Muscle of arm (tissue), 14 donors: Measurements from ENCODE around the gene TUSC1. TPM values are rescaled to one million over a fixed set of nuclear protein-coding genes. Genes with fewer than 3 reads are reported as not detected.
"Not testable (repeated sequence)": the region's sequence is repeated elsewhere in the genome, so short reads cannot be mapped to it uniquely, and the experiment has no call there.

Source experiments
- DNase-seq: peaks from one replicate; pipeline ENCODE4 v3.0.0-alpha.2; 2013
- long read RNA-seq, 11 donors: transcript quantifications; one replicate each; lab custom pipeline, GENCODE V29; 2026
- polyA plus RNA-seq, 12 donors: library from polyadenylated mRNA; unstranded; fragments of 120-200 nt; gene quantifications; one replicate each; pipeline ENCODE4 v1.2.1, GENCODE V29; 2013; ENCODE audit not compliant: insufficient read length in 12 of 12

The TUSC1 gene
- polyA plus RNA-seq = 10 to 100 TPM in 9 of 12 donors, 1 to 10 TPM in 2, not detected in 1; 8.5 to 17.4 (median 11.0) TPM
- long read RNA-seq, donor 1, transcript TUSC1-201 (1 exons, 2,052 nt) = major isoform, 64 of 64 reads
- long read RNA-seq, donor 1, partial matches to known transcripts = 0 of 64 reads
- long read RNA-seq, donor 1, other reads (novel, unspliced or antisense) = 0 of 64 reads
- long read RNA-seq, donor 2, transcript TUSC1-201 (1 exons, 2,052 nt) = major isoform, 43 of 43 reads
- long read RNA-seq, donor 2, partial matches to known transcripts = 0 of 43 reads
- long read RNA-seq, donor 2, other reads (novel, unspliced or antisense) = 0 of 43 reads
- long read RNA-seq, donor 3, transcript TUSC1-201 (1 exons, 2,052 nt) = major isoform, 17 of 17 reads
- long read RNA-seq, donor 3, partial matches to known transcripts = 0 of 17 reads
- long read RNA-seq, donor 3, other reads (novel, unspliced or antisense) = 0 of 17 reads
- long read RNA-seq, donor 4, transcript TUSC1-201 (1 exons, 2,052 nt) = major isoform, 8 of 8 reads
- long read RNA-seq, donor 4, partial matches to known transcripts = 0 of 8 reads
- long read RNA-seq, donor 4, other reads (novel, unspliced or antisense) = 0 of 8 reads
- long read RNA-seq, donor 5 = 0 reads
- long read RNA-seq, donor 6, transcript TUSC1-201 (1 exons, 2,052 nt) = major isoform, 22 of 22 reads
- long read RNA-seq, donor 6, partial matches to known transcripts = 0 of 22 reads
- long read RNA-seq, donor 6, other reads (novel, unspliced or antisense) = 0 of 22 reads
- long read RNA-seq, donor 7, transcript TUSC1-201 (1 exons, 2,052 nt) = major isoform, 13 of 13 reads
- long read RNA-seq, donor 7, partial matches to known transcripts = 0 of 13 reads
- long read RNA-seq, donor 7, other reads (novel, unspliced or antisense) = 0 of 13 reads
- long read RNA-seq, donor 8, transcript TUSC1-201 (1 exons, 2,052 nt) = major isoform, 27 of 27 reads
- long read RNA-seq, donor 8, partial matches to known transcripts = 0 of 27 reads
- long read RNA-seq, donor 8, other reads (novel, unspliced or antisense) = 0 of 27 reads
- long read RNA-seq, donor 9, transcript TUSC1-201 (1 exons, 2,052 nt) = major isoform, 20 of 20 reads
- long read RNA-seq, donor 9, partial matches to known transcripts = 0 of 20 reads
- long read RNA-seq, donor 9, other reads (novel, unspliced or antisense) = 0 of 20 reads
- long read RNA-seq, donor 10, transcript TUSC1-201 (1 exons, 2,052 nt) = major isoform, 30 of 30 reads
- long read RNA-seq, donor 10, partial matches to known transcripts = 0 of 30 reads
- long read RNA-seq, donor 10, other reads (novel, unspliced or antisense) = 0 of 30 reads
- long read RNA-seq, donor 11, transcript TUSC1-201 (1 exons, 2,052 nt) = major isoform, 27 of 27 reads
- long read RNA-seq, donor 11, partial matches to known transcripts = 0 of 27 reads
- long read RNA-seq, donor 11, other reads (novel, unspliced or antisense) = 0 of 27 reads

- peak; percentile 72 for DNase-seq
Measured at GRCh38 chr9:25678147-25678666, at the start of gene TUSC1. TUSC1 (minus strand) TSS chr9:25678444; CDS start chr9:25678312, 132 bp downstream.

GRCh38 chr9:25726871-25727410, 48.7 kb upstream of the TUSC1 start:
- DNase-seq = no peak

- no peak for DNase-seq
Measured at GRCh38 chr9:25724424-25724823, 46.2 kb upstream of the TUSC1 start.

DNA sequence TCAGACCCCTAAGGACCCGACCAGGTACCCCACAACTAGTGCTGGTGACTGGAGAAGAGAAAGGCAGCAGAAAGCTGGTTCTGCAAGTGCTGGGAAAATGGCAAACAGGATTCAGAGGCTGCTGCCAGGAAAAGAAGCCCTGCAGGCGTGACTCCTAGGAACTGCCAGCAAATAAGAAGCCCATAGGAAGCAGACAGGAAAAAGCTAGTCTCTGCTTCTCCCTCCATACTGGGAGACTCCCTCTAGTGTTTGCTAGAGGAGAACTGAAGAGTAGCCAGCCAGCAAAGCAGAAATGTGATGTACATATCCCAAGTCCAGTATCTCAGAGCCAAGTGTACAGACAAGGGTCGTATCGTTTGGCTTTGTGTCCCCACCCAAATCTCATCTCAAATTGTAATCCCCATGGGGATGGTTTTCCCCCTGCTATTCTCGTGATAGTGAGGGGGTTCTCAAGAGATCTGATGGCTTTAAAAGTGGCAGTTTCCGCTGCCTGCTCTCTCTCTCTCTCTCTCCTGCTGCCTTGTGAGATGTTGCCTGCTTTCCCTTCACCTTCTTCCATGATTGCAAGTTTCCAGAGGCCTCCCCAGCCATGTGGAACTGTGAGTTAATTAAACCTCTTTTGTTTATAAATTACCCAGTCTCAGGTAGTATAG, 38.1 kb upstream of the TUSC1 start:
- peak; percentile 30 for DNase-seq

GRCh38 chr9:25709941-25710340, 31.7 kb upstream of the TUSC1 start:
- DNase-seq = no peak

DNA sequence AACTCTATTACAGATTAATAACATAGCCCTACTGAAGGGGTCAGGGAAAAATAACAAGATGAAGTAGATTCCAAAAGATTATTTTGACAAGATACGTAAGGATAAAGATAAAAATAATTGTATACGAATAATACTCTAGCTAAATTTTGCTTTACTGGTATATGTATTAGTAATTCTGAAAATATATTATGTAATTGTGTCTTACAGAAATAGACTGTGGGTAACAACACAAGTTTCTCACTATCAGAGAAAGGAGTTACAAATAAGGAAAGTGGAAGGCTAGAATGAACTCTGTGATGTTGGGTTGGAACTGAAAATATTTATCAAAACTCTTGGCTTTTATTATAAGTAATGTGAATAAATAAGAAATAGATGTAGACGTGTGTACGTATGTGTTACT, 26.6 kb upstream of the TUSC1 start:
- DNase-seq = no peak

- DNase-seq = no peak
Measured at GRCh38 chr9:25703701-25704357, 25.6 kb upstream of the TUSC1 start.

DNA sequence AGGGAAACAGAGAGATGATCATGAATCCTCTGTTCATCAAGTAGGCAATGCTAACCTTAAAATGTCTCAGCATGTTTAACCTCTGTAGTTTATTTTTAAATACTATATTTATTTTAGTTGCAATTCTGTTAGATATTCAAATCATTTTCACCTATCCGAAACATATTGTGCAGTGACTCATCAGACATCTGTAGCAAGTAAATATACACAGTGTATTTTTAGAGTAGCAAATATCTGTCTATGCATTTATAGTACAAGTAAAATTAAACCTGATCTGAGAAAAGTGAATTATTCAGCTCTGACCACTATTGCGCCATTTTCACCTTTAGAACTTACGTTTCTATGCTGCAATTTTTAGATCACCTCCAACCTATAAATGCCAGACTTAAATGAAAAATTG, 24.3 kb upstream of the TUSC1 start:
- no peak for DNase-seq

- not testable (repeated sequence) for DNase-seq
Measured at GRCh38 chr9:25700899-25701298, 22.7 kb upstream of the TUSC1 start.

DNA sequence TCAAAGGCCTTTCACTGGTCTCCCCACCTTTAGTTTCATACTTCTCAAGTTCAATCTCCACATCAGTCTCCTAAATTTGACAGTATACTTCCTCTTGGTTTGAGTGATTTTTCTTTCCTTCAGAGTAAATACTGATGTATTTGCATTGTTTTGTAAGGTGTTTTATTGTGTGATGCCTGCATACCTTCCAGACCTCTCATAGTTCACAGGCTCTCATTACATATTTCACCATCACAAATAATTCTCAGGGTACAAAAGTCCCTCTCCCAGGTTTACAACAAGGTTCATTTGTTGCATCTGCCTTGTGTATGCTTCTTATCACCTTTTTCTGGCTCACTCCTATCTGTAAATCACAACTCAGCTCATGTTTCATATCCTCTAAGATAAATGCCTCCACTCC, 22.2 kb upstream of the TUSC1 start:
- no peak for DNase-seq

GRCh38 chr9:25691786-25692185, 13.5 kb upstream of the TUSC1 start:
- no peak for DNase-seq

- DNase-seq = peak; percentile 35
Measured at GRCh38 chr9:25684321-25684720, 6.1 kb upstream of the TUSC1 start.

DNA sequence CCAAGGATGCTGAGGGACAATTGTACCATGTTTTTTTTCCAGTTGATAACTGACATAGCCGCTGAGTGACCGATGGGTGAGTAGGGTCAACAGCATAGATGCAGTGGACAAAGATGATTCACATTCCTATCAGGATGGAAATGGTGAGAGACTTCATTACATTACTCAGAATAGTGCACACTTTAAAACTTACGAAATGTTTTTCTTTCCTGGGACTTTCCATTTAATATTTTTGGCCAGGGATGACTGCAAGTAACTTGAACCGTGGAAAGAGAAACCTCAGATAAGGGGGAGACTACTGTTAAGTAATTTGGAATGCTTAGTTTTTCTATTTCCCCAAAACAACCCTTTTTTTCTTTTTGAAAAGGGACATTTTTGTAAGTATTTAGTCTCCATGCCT, 3.0 kb upstream of the TUSC1 start:
- DNase-seq = no peak

DNA sequence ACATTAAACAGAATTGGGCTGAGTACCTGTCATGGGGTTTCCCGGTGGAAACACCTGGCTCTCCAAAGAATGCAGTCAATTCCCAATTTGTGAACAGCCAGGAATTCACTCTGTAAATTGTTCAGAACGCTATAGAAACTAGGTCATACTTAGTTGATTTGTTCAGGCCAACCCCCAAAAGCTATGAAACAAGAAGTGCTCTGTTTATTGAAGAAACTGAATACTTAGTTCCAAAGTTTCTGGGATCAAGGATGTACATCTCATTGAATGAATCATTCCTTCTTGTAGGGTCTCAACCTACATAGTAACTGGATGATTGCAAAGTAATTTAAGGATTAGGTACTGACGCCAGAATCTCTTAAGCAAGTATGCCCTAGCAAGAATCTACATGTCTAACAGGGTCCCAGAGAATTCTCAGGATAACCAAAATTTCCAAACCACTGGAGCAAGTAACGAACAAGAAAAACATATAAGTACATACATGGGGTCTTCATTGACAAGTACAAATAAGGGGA, 659 bp upstream of the TUSC1 start:
- no peak for DNase-seq

DNA sequence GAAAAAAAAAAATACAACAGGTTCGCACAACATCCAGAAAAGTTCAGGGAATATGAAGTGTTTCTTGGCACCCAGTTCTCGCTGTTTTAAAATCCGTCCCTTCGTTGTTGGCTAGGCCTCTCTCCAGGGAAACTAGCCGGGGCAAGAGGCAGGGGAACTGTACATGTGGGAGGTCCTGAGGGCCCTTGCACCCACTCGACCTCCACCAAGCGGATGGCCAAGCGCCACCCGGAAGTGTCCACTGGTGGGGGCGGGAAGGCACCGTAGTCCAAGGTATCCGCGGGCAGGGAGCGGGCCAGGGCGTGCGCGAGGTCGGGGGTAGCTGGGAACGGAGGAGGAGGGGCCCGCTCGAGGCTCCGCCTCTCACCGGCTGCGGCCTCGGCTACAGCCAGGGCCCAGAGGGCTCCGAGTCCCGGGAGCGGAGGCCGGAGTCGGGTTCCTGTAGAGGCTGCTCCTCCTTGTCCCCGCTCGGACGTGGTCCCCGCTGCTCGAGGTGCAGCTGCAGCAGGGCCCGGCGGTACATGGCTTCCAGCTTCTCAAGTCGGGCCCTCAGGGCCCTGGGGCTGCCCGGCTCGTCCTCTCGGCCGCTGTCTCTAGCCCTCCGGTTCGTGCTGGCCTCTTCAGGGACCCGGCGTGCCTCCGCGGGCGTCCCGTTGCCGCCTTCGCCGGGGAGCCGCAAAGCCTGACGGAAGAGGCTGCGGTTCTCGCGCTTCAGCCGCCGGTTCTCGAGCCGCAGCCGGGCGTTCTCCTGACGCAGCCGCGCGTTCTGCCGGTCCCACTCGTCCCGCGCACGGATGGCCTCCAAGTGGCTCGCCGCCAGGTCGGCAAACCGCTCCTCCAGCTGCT, 720 bp downstream of the TUSC1 start:
- peak; percentile 85 for DNase-seq

- not testable (repeated sequence) for DNase-seq
Measured at GRCh38 chr9:25675858-25676257, 2.4 kb downstream of the TUSC1 start.

DNA sequence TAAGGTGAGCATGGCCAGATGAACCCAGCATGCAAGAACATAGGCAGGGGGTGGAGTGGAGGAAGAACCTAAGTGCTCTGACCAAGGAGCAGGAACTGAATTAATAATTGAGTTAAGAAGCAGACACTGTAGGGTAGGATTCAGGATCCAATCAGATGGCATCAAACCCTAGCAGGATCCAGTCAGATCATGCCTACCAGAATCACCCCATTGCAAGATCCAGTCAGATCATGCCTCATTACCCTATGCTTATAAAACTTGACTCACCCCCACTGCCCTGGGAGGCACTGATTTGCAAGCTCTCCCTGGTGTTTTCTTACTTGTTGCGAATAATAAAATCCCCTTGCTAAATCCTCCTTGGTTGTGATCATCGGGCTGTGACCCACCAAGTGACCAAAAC, 19.7 kb downstream of the TUSC1 start:
- no peak for DNase-seq

DNA sequence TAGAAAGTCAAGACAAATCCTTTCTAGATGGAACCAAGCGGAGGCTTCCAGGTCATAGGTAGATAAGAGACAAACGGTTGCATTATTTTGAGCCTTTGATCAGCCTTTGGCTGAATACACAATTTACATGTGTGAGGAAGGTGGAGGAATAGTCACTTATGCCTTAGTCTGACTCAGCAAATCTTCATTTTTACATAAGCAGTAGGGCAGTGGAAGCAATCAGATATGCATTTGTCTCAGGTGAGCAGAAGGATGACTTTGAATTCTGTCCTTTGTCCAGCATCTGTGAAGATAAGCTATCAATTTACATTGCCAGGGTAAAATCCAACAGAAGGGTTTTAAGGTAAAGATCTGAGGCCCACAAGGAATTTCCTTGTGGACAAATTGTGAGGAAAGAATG, 23.8 kb downstream of the TUSC1 start:
- no peak for DNase-seq

DNA sequence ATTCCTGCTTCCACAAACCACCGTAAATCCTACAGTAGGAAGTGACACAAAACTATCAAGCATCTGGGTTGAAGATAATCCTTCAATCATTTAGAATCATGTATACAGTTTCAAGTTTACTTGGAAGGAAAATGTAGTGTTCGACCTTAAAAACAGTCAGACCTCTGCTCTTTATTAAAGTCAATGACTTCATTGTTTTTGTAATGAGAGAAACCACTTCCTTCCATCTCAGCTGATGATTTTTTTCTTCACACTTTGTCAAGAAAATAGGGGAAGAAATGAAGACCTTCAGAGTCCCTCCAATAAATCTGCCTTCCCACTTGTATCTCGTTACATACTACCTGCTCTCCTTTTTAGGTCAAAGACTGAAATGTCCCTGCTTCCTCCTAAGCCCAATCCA, 30.1 kb downstream of the TUSC1 start:
- no peak for DNase-seq
